ENCODE measurements around the gene BIRC2.
A peak's percentile ranks its signal among the peaks of the same experiment; 100 is the strongest.
"Not testable (repeated sequence)": the region's sequence is repeated elsewhere in the genome, so short reads cannot be mapped to it uniquely, and the experiment has no call there.

Gene BIRC2

GRCh38 chr11:102346748-102347461, at the start of gene BIRC2:
BIRC2 (plus strand) TSS chr11:102347214; CDS start chr11:102349855, 2,641 bp downstream.
- peak; percentile 95 for DNase-seq

- not testable (repeated sequence) for DNase-seq
Measured at GRCh38 chr11:102300837-102301236, 46.2 kb upstream of the BIRC2 start.

- no peak for DNase-seq
Measured at GRCh38 chr11:102302241-102302640, 44.8 kb upstream of the BIRC2 start.

GRCh38 chr11:102304686-102305085, 42.3 kb upstream of the BIRC2 start:
- no peak for DNase-seq

GRCh38 chr11:102305352-102306047, 41.5 kb upstream of the BIRC2 start:
- DNase-seq, result no peak

- DNase-seq, result no peak
Measured at GRCh38 chr11:102306048-102306597, 40.9 kb upstream of the BIRC2 start.

GRCh38 chr11:102306817-102307726, 39.9 kb upstream of the BIRC2 start:
- DNase-seq, result no peak

- no peak for DNase-seq
Measured at GRCh38 chr11:102307727-102308038, 39.3 kb upstream of the BIRC2 start.

- DNase-seq, result peak; percentile 63
Measured at GRCh38 chr11:102309621-102310541, 37.1 kb upstream of the BIRC2 start.

- DNase-seq, result no peak
Measured at GRCh38 chr11:102312667-102313066, 34.3 kb upstream of the BIRC2 start.

- DNase-seq, result no peak
Measured at GRCh38 chr11:102313238-102313940, 33.6 kb upstream of the BIRC2 start.

GRCh38 chr11:102314784-102315183, 32.2 kb upstream of the BIRC2 start:
- no peak for DNase-seq

GRCh38 chr11:102316346-102316904, 30.6 kb upstream of the BIRC2 start:
- no peak for DNase-seq

GRCh38 chr11:102317099-102317767, 29.8 kb upstream of the BIRC2 start, which contains the start of gene BIRC3:
BIRC3 (plus strand) TSS chr11:102317484; CDS start chr11:102324510, 7,026 bp downstream.
- peak; percentile 79 for DNase-seq

GRCh38 chr11:102317768-102318103, 29.3 kb upstream of the BIRC2 start:
- no peak for DNase-seq

- no peak for DNase-seq
Measured at GRCh38 chr11:102318469-102318868, 28.5 kb upstream of the BIRC2 start.

- no peak for DNase-seq
Measured at GRCh38 chr11:102319544-102319943, 27.5 kb upstream of the BIRC2 start.

- no peak for DNase-seq
Measured at GRCh38 chr11:102320188-102320587, 26.8 kb upstream of the BIRC2 start.

- DNase-seq, result no peak
Measured at GRCh38 chr11:102320679-102321078, 26.3 kb upstream of the BIRC2 start.

GRCh38 chr11:102322560-102322959, 24.5 kb upstream of the BIRC2 start:
- no peak for DNase-seq

All from fibroblast of skin of right biceps (primary cell).